ENCODE measurements around the gene LY6G5C.

- TF ChIP-seq CTCF (conservative IDR thresholded peaks at IDR 0.05) (no peak), ZFX (IDR thresholded peaks at IDR 0.05) (no peak)
These were observed 40.6 kb upstream of the LY6G5C start, which contains the start of gene LY6G6C for GRCh38 chr6:31721351-31722020.
